Endodermal cell (in vitro differentiated cells): ENCODE measurements around the gene KRT76. TPM values are rescaled to one million over a fixed set of nuclear protein-coding genes. Genes with fewer than 3 reads are reported as not detected.

Experiments used
- DNase-seq: peaks from one replicate; pipeline ENCODE4 v3.0.0-alpha.2; 2017
- H3K27ac ChIP-seq: 2 replicates; pipeline ENCODE4 v1.5.1; 2013; ENCODE audit warnings: mild to moderate bottlenecking, low read depth, low read length, moderate library complexity
- H3K27me3 ChIP-seq: 2 replicates; pipeline ENCODE4 v1.6.1; 2013; ENCODE audit warnings: mild to moderate bottlenecking, low read length, moderate library complexity; ENCODE audit not compliant: insufficient read depth, control insufficient read depth, poor library complexity, severe bottlenecking
- H3K36me3 ChIP-seq: 2 replicates; pipeline ENCODE4 v1.7.0; 2013; ENCODE audit warnings: mild to moderate bottlenecking, low read length, moderate library complexity; ENCODE audit not compliant: control insufficient read depth, insufficient read depth
- H3K4me1 ChIP-seq: one replicate; pipeline ENCODE4 v1.7.0; 2013; ENCODE audit warnings: low read length; ENCODE audit not compliant: control insufficient read depth, insufficient read depth
- H3K4me3 ChIP-seq: 2 replicates; pipeline ENCODE4 v1.5.1; 2013; ENCODE audit warnings: mild to moderate bottlenecking, low read length, moderate library complexity
- H3K9ac ChIP-seq: 2 replicates; pipeline ENCODE4 v1.6.1; 2013; ENCODE audit warnings: mild to moderate bottlenecking, low read length, moderate library complexity; ENCODE audit not compliant: poor library complexity, severe bottlenecking; ENCODE audit errors: extremely low read depth
- H3K9me3 ChIP-seq: 2 replicates; pipeline ENCODE4 v1.6.1; 2013; ENCODE audit warnings: mild to moderate bottlenecking, low read length, moderate library complexity; ENCODE audit not compliant: control insufficient read depth
- H3K27ac Mint-ChIP-seq: 2 replicates; pipeline ENCODE4 v1.8.0; 2020; ENCODE audit warnings: mixed read lengths
- H3K27me3 Mint-ChIP-seq: 2 replicates; pipeline ENCODE4 v1.8.0; 2021; ENCODE audit warnings: mild to moderate bottlenecking, mixed read lengths; ENCODE audit not compliant: insufficient read depth
- H3K36me3 Mint-ChIP-seq: 2 replicates; pipeline ENCODE4 v1.8.0; 2020; ENCODE audit warnings: low read depth, mixed read lengths
- H3K4me1 Mint-ChIP-seq: 2 replicates; pipeline ENCODE4 v1.8.0; 2020; ENCODE audit warnings: mixed read lengths
- H3K4me3 Mint-ChIP-seq: 2 replicates; pipeline ENCODE4 v1.8.0; 2020; ENCODE audit warnings: mild to moderate bottlenecking, moderate library complexity, mixed read lengths
- H3K9me3 Mint-ChIP-seq: 2 replicates; pipeline ENCODE4 v1.8.0; 2020; ENCODE audit warnings: mild to moderate bottlenecking, mixed read lengths
- CTCF ChIP-seq: fragments of 200-600 bp; sonication (generic); conservative IDR thresholded peaks from 2 replicates; pipeline ENCODE4 v1.5.0; 2021; ENCODE audit warnings: antibody characterized with exemption, mild to moderate bottlenecking
- WGBS, 2 experiments: methylation state at CpG; one replicate each; pipeline versions ENCODE4 v1.1.5 to v1.1.7; 2013; ENCODE audit warnings: missing lambda C conversion rate in 2 of 2, mixed read lengths in 1 of 2; ENCODE audit not compliant: insufficient coverage in 1 of 2, insufficient read length in 1 of 2; 5-methylcytosine and 5-hydroxymethylcytosine counted together
- total RNA-seq, 2 donors: library from RNA; stranded (reverse); fragmentation: NEBNext Ultra II Directional in 1 of 2; extraction: Animal tissue kit (Norgen Biotek cat#: 25700) in 1 of 2; gene quantifications; 2 replicates in 1 of 2; 3 replicates in 1 of 2; pipeline ENCODE4 v1.2.1, GENCODE V29; 2021

Gene KRT76
- total RNA-seq, 2 donors from 2014 or later = not detected

GRCh38 chr12:52735106-52735505 is 42.0 kb downstream of the KRT76 start:
- no peaks in the 10 kb centered on the region for H3K4me1 ChIP-seq
- no peaks in the 10 kb centered on the region for H3K36me3 ChIP-seq
- Mint-ChIP-seq H3K9me3 (no peaks in the 10 kb centered on the region), H3K27me3 (peaks cover 70% of the 10 kb centered on the region), H3K4me1 (no peaks in the 10 kb centered on the region), H3K27ac (no peak overlapping the region), H3K4me3 (no peak overlapping the region), H3K36me3 (no peaks in the 10 kb centered on the region)
- 61 to 78% methylated on average over 6 to 8 of the region's 8 CpGs for WGBS, 2 experiments
- H3K27ac ChIP-seq = no peak overlapping the region
- no peak overlapping the region for H3K4me3 ChIP-seq
- no peak for DNase-seq
- peaks cover 77% of the 10 kb centered on the region for H3K27me3 ChIP-seq
- TF ChIP-seq CTCF = no peak
- H3K9me3 ChIP-seq = no peaks in the 10 kb centered on the region
- no peak overlapping the region for H3K9ac ChIP-seq

- no peaks in the 10 kb centered on the region for H3K9me3 Mint-ChIP-seq
- 85 to 88% methylated on average over 2 of the region's 2 CpGs for WGBS, 2 experiments
- TF ChIP-seq CTCF = no peak
- H3K27ac Mint-ChIP-seq = no peak overlapping the region
- DNase-seq = no peak
- Histone ChIP-seq H3K4me1 (no peaks in the 10 kb centered on the region), H3K27me3 (peaks cover 93% of the 10 kb centered on the region), H3K36me3 (no peaks in the 10 kb centered on the region), H3K9me3 (no peaks in the 10 kb centered on the region), H3K9ac (no peak overlapping the region), H3K27ac (no peak overlapping the region), H3K4me3 (no peak overlapping the region)
- H3K36me3 Mint-ChIP-seq = no peaks in the 10 kb centered on the region
- H3K27me3 Mint-ChIP-seq = peaks cover 61% of the 10 kb centered on the region
- H3K4me1 Mint-ChIP-seq = no peaks in the 10 kb centered on the region
- H3K4me3 Mint-ChIP-seq = no peak overlapping the region
Measured at GRCh38 chr12:52730793-52731192, 46.4 kb downstream of the KRT76 start.

- Histone ChIP-seq H3K27ac (no peak overlapping the region), H3K4me1 (no peaks in the 10 kb centered on the region), H3K27me3 (peaks cover 93% of the 10 kb centered on the region), H3K9me3 (no peaks in the 10 kb centered on the region), H3K4me3 (no peak overlapping the region), H3K9ac (no peak overlapping the region), H3K36me3 (no peaks in the 10 kb centered on the region)
- Mint-ChIP-seq H3K27ac (no peak overlapping the region), H3K27me3 (peaks cover 57% of the 10 kb centered on the region), H3K4me3 (no peak overlapping the region), H3K4me1 (no peaks in the 10 kb centered on the region), H3K36me3 (no peaks in the 10 kb centered on the region), H3K9me3 (no peaks in the 10 kb centered on the region)
- no peak for DNase-seq
- TF ChIP-seq CTCF = no peak
- WGBS, 2 experiments = 91 to 95% methylated on average over 13 of the region's 13 CpGs
Measured at GRCh38 chr12:52730383-52730782, 46.8 kb downstream of the KRT76 start.
